NCI-H2107 treated with DMSO at 0.1 percent for 48 hours (cell line): ENCODE results near the gene MLX.
A peak's percentile ranks its signal among the peaks of the same experiment; 100 is the strongest.
"Not testable (repeated sequence)": the region's sequence is repeated elsewhere in the genome, so short reads cannot be mapped to it uniquely, and the experiment has no call there.

Experiments used
- DNase-seq: peaks from one replicate; lab custom pipeline; 2025; ENCODE audit not compliant: unreplicated experiment; lab: John Stamatoyannopoulos, UW

Gene MLX

DNA sequence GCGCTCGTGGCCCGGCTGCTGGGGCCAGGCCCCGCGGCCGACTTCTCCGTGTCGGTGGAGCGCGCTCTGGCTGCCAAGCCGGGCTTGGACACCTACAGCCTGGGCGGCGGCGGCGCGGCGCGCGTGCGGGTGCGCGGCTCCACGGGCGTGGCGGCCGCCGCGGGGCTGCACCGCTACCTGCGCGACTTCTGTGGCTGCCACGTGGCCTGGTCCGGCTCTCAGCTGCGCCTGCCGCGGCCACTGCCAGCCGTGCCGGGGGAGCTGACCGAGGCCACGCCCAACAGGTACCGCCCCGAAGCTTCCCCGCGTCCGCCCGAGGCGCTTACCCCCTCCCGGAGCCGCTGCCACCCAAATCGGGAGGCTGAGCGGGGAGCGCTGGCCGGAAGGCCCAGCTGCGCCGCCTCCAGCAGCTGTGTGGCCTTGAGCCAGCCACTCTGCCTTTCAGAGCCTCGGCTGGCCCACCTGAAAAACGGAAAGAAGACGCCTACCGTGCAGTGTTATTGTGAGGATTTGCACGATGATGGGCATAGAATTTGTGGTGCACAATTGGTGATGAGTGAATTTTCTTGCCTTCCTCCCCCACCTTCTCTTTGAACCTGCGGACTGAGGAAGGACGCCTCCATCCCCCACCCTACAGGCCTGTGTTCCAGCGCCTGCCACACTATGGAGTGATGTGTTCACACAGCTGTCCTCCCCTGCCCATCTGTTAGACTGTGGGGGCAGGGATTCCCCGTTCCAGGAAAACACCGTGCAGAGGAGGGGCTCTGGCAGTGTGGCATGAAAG lies 30.3 kb upstream of the MLX start:
- DNase-seq = peak; percentile 6

DNA sequence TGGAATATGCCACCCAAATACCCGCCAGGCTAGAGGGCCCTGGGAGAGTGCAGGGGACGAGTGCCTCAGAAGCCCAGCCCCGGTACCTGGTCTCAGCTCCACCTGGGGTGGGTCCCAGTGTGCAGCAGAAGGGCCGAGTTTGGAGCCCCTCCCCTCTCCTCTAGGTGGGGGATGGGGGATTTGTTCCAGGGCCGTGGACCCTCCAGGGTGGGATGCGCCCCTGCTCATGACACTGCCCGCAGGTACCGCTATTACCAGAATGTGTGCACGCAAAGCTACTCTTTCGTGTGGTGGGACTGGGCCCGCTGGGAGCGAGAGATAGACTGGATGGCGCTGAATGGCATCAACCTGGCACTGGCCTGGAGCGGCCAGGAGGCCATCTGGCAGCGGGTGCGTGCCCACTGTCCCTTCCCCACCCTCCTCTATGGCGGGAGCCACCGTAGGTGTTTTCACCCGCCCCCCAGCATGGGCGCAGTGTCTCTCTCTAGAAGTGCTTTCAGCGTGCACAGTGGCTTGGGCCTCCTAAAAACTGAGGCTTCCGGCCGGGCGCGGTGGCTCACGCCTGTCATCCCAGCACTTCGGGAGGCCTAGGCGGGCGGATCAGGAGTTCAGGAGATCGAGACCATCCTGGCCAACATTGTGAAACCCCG lies 29.6 kb upstream of the MLX start:
- no peak for DNase-seq

DNA sequence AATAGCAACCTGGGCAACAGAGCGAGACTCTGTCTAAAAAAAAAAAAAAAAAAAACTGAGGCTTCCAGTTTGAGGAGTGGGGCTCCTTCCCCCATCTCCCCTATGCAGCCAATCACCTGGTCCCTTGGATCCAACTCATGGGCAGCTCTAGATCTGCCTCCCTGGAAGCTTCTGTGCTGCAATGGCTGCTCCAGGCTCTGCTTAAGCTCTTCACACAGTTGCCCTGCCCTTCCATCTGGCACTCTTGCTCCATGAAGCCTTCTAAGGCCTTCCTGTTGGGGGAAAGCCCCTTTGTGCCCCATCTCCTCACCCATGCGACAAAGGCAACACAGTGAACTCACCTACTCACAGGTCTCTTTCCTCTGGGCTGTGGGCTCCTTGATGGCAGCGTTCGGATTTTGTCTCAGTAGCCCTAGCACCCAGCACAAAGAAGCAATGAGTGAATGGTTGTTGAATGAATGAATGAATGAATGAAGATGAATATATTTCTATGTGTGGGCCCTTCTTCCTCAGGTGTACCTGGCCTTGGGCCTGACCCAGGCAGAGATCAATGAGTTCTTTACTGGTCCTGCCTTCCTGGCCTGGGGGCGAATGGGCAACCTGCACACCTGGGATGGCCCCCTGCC lies 29.0 kb upstream of the MLX start:
- no peak for DNase-seq

DNA sequence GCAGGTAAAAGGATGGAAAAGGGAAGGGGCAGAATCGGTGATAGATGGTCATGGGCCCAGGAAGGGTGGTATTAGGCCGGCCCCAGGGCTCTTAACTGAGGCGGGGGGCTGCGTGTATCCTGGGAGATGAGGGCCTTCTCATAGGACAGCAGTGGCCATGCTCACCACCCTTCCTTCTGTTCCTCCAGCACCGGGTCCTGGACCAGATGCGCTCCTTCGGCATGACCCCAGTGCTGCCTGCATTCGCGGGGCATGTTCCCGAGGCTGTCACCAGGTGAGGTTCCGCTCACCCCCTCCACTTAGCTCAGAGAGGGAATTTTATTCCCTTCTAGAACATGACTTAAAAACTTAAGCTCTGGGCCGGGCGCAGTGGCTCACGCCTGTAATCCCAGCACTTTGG lies 28.4 kb upstream of the MLX start:
- DNase-seq = no peak

DNA sequence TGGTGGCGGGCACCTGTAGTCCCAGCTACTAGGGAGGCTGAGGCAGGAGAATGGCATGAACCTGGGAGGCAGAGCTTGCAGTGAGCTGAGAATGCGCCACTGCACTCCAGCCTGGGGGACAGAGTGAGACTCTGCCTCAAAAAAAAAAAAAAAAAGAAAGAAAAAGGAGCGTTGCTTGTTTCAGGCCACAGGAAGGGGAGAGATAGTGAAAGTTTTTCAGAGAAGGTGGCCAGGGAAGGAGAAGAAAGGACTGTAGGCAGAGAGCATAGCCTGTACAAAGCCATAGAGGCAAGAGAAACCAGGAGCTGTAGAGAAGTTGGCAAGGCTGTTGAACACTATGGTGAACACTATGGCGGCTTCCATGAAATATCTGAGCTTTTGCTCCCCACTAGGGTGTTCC lies 26.3 kb upstream of the MLX start:
- DNase-seq = not testable (repeated sequence)

DNA sequence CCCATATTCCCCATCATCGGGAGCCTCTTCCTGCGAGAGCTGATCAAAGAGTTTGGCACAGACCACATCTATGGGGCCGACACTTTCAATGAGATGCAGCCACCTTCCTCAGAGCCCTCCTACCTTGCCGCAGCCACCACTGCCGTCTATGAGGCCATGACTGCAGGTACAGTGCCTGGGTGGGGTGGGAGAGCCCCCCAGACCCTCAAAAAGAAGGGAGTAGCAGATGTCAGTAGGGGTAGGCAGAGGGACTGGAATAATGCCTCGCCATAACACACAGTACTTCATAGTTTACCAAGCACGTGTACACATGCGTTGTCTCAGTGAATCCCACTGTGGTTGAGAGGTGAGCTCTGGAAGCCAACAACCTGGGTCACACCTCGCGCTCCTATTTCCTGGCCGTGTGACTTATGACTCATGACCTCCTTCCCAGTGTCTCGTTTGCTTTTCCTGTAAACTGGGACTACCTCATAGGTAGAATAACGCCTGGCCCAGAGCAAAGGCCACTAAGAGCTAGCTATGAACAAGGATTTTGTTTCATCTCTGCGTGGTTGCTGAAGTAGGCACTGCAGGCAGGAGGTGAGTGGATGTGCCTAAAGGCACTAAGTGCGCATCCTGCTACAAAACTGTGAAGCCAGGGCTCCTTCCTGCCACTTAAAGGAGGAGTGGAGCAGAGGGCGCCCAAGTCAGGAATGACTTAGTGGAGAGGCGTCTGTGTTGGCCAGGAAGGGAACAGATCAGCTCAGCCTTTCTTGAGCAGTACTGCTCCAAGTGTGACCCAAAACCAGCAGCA lies 25.7 kb upstream of the MLX start:
- DNase-seq = no peak

DNA sequence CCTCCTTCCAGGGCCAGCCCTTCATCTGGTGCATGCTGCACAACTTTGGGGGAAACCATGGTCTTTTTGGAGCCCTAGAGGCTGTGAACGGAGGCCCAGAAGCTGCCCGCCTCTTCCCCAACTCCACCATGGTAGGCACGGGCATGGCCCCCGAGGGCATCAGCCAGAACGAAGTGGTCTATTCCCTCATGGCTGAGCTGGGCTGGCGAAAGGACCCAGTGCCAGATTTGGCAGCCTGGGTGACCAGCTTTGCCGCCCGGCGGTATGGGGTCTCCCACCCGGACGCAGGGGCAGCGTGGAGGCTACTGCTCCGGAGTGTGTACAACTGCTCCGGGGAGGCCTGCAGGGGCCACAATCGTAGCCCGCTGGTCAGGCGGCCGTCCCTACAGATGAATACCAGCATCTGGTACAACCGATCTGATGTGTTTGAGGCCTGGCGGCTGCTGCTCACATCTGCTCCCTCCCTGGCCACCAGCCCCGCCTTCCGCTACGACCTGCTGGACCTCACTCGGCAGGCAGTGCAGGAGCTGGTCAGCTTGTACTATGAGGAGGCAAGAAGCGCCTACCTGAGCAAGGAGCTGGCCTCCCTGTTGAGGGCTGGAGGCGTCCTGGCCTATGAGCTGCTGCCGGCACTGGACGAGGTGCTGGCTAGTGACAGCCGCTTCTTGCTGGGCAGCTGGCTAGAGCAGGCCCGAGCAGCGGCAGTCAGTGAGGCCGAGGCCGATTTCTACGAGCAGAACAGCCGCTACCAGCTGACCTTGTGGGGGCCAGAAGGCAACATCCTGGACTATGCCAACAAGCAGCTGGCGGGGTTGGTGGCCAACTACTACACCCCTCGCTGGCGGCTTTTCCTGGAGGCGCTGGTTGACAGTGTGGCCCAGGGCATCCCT lies 23.5 kb upstream of the MLX start:
- no peak for DNase-seq

DNA sequence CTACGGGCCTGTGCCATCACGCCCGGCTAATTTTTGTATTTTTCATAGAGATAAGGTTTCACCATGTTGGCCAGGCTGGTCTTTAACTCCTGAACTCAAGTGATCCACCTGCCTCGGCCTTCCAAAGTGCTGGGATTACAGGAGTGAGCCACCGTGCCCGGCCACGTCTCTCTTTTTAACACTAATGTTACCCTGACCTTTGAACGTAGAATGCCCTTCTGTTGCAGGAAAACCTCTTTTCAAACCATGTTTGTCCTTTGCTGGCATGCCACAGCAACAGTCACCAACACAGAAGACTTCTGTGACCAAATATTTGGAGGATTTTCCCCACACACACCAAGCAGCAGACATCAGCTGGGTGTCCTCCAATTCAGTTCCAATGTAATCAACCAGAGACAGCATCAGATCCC lies 22.0 kb upstream of the MLX start:
- no peak for DNase-seq

DNA sequence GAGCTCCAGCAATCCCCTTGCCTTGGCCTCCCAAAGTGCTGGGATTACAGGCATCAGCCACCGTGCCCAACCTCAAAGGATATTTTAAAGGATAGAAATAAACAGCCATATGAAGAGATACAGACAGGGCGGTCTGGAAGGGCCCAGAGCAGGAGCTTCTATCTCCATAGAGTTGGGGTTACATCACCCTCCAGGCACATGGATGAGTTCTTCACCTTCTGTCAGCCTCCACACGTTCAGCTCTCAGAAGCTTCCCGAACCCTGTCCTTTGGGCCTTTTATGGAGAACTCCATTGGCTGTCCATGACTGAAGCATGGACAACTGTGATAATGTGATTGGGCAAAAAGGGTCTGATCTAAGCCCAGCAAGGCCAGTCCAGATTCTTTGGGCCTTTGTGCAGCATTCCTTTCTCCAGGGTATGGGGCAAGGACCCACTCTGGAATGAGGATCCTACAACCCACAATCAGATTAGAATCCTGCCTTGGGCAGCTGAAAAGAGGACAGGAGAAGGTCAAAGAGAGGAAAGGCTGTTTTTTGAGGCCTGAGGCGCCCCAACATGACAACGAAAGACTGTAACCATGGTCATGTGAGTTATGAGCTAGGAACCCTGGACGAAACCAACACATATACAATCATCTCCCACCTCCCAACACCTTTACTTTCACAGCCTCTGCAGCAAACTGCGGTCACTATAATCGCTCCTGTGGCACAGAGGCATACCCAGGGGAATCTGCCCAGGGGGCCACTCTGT lies 21.0 kb upstream of the MLX start:
- DNase-seq = not testable (repeated sequence)

DNA sequence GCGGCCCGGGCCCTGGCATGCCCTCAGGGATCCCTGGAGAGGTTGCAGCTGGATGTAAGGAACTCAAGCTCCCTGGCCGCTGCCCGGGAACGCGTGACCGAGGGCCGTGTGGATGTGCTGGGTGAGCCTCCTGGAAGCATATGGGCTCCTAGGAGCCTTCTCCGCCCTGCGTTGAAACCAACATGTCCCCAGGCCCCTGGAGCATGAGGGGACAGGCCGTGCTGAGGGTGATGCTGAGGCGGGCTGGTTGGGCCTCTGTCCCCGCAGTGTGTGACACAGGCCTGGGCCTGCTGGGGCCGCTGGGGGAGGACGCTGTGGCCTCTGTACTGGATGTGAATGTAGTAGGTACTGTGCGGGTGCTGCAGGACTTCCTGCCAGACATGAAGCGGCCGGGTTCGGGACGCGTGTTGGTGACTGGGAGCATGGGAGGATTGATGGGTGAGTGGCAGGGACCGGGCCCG lies 19.9 kb upstream of the MLX start:
- DNase-seq = no peak

DNA sequence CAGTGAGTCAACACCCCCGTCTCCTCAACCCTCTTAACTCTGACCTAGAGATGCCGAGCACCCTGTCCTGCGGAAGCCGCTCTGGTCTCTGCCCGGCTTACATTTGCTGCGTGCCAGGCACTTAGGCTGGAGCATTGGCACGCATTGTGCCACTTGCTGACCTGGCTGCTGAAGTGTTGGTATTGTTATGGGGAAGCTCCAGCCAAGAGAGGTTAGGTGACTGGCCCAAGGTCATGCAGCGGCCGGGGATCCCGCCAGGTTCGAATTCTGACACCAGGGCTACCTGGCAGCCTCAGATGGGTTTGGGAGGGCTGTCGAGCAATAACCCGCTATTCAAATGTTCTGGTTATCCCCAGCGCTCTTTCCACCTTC lies 19.2 kb upstream of the MLX start:
- DNase-seq = no peak

DNA sequence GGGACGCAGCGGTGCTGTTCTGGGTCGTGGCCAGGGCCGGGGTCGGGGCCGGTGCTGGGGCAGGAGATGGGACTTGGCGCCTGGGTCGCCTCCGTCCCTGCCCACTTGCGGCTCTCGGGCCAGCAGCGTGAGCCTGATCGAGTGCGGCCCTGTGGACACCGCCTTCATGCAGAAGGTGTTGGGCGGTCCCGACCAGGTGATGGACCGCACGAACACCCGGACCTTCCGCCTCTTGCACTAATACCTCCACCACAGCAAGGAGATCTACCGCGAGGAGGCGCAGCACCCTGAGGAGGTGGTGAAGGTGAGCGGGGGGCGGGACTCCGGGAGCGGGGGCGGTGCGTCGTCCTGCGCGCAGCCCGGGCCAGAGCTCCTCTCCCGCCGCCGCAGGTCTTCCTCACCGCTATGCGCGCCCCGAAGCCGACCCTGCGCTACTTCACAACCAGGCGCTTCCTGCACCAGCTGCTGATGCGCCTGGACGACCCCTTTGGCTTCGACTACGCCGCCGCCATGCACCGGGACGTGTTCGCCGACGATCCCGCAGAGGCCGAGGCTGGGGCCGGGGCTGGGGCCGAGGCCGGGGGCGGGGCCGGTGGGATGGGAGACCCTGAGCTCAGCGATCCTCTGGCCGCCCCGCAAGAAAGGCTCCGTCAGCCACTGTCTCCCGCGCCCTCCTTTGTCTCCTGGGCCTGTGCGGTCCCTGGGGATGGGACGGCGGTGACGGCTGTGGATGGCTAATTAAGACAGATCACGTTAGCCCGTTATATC lies 18.6 kb upstream of the MLX start:
- DNase-seq = peak; percentile 66

DNA sequence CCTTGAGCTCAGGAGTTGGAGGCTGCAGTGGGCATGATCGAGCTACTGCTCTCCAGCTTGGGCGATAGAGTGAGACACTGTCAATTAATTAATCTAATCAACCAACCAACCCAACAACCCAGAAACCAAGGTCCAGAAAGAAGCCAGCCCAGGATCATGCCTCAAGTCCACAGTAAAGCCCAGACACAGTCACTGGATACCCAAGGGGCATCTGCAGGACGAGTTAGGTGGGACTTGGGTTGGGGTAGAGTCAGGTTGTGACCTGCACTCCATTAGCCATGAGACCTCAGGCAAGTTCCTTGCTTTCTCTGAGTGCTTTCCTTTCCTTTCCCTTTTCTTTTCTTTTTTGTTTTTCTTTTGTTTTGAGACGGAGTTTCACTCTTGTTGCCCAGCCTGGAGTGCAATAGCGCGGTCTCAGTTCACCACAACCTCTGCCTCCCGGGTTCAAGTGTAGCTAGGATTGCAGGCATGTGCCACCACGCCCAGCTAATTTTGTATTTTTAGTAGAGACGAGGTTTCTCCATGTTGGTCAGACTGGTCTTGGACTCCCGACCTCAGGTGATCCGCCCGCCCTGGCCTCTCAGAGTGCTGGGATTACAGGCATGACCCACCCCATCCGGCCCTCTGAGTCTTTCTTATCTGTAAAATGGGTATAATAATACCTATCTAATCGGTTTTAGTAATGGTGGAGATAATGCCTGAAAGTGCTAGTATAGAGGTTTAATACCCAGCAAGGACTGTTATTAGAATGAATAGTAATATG lies 17.7 kb upstream of the MLX start:
- no peak for DNase-seq

DNA sequence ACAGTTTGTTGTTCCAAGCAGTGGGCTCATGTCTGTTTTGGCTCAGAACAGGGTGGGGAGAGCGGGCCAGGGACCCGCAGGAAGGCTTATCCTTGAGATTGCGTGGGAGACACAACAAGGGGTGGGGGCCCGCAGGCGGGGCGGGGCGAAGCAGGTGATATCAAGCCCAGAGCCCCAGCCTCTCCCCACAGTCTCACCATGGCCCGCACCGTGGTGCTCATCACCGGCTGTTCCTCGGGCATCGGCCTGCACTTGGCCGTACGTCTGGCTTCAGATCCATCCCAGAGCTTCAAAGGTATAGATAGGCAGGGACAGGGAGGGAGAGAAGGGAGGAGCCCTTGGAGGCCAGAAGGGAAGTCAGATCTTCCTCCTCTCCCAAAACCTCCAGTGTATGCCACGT lies 14.2 kb upstream of the MLX start, which contains the start of gene HSD17B1:
HSD17B1 (plus strand) TSS at position 188 of the 400 bp plus-strand sequence; CDS start at position 199, 11 bp downstream.
- not testable (repeated sequence) for DNase-seq

DNA sequence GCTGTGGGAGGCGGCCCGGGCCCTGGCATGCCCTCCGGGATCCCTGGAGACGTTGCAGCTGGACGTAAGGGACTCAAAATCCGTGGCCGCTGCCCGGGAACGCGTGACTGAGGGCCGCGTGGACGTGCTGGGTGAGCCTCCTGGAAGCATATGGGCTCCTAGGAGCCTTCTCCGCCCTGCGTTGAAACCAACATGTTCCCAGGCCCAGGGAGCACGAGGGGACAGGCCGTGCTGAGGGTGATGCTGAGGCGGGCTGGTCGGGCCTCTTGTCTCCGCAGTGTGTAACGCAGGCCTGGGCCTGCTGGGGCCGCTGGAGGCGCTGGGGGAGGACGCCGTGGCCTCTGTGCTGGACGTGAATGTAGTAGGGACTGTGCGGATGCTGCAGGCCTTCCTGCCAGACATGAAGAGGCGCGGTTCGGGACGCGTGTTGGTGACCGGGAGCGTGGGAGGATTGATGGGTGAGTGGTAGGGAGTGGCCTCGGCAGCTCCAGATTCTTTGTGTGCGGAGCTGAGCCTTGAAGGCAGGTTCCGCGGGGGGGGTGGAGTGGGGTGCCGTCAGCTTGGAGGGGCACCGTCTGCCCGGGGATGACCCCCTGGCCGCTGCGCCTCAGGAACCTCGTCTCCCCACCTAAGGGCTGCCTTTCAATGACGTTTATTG lies 13.6 kb upstream of the MLX start:
- no peak for DNase-seq

DNA sequence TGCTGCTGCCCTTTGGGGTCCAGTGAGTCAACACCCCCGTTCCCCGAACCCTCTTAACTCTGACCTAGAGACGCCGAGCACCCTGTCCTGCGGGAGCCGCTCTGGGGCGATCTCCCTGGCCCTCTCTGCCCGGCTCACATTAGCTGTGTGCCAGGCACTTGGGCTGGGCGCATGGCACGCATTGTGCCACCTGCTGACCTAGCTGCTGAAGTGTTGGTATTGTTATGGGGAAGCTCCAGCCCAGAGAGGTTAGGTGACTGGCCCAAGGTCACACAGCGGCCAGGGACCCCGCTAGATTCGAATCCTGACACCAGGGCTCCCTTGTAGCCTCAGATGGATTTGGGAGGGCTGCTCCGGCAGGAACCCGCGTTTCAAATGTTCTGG lies 13.0 kb upstream of the MLX start:
- no peak for DNase-seq

DNA sequence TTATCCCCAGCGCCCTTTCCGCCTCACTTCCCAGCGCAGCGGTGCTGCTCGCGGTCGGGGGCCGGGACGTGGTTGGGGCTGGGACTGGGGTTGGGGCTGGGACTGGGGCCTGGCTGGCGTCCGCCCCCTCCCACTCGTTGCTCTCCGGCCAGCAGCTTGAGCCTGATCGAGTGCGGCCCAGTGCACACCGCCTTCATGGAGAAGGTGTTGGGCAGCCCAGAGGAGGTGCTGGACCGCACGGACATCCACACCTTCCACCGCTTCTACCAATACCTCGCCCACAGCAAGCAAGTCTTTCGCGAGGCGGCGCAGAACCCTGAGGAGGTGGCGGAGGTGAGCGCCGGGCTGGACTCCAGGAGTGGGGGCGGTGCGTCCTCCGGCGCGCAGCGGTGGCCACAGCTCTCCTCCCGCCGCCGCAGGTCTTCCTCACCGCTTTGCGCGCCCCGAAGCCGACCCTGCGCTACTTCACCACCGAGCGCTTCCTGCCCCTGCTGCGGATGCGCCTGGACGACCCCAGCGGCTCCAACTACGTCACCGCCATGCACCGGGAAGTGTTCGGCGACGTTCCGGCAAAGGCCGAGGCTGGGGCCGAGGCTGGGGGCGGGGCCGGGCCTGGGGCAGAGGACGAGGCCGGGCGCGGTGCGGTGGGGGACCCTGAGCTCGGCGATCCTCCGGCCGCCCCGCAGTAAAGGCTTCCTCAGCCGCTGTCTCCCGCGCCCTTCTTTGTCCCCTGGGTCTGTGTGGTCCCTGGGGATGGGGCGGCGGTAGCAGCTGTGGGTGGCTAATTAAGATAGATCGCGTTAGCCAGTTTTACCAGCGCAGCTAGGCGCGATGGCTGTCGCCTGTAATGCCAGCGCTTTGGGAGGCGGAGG lies 12.4 kb upstream of the MLX start:
- peak; percentile 55 for DNase-seq
